Keratinocyte (primary cell): Measurements from ENCODE around the gene CCDC15. TPM values are rescaled to one million over a fixed set of nuclear protein-coding genes. Genes with fewer than 3 reads are reported as not detected.
"Not testable (repeated sequence)": the region's sequence is repeated elsewhere in the genome, so short reads cannot be mapped to it uniquely, and the experiment has no call there.

ENCODE experiments used
- DNase-seq: peaks from one replicate; pipeline ENCODE4 v3.0.0-alpha.2; 2011; ENCODE audit warnings: low read depth, missing footprints, low spot score
- FAIRE-seq: peaks from 2 replicates; lab custom pipeline; 2011; peaks lifted over from hg19 to GRCh38; lab: Jason Lieb, UNC
- H2AFZ ChIP-seq: 2 replicates; pipeline ENCODE4 v1.6.0; 2012; ENCODE audit warnings: low read length, control low read depth, inconsistent platforms; ENCODE audit not compliant: control insufficient read depth
- H3K27ac ChIP-seq: 2 replicates; pipeline ENCODE4 v1.5.1; 2011; ENCODE audit warnings: low read length; ENCODE audit not compliant: control insufficient read depth, insufficient read depth
- H3K27me3 ChIP-seq: 3 replicates; pipeline ENCODE4 v1.6.0; 2011; ENCODE audit warnings: low read length; ENCODE audit not compliant: control insufficient read depth, insufficient read depth; ENCODE audit errors: extremely low read depth
- H3K36me3 ChIP-seq, 2 experiments: 2 replicates in 1 of 2; 3 replicates in 1 of 2; pipeline ENCODE4 v1.5.1; 2011; ENCODE audit warnings: low read length in 2 of 2, mild to moderate bottlenecking in 1 of 2; ENCODE audit not compliant: control insufficient read depth in 2 of 2, insufficient read depth in 2 of 2; ENCODE audit errors: extremely low read depth in 1 of 2
- H3K4me1 ChIP-seq: 3 replicates; pipeline ENCODE4 v1.5.1; 2011; ENCODE audit warnings: low read length; ENCODE audit not compliant: control insufficient read depth, insufficient read depth; ENCODE audit errors: extremely low read depth
- H3K4me2 ChIP-seq: 3 replicates; pipeline ENCODE4 v1.6.0; 2011; ENCODE audit warnings: low read depth, low read length; ENCODE audit not compliant: control insufficient read depth, insufficient read depth; ENCODE audit errors: extremely low read depth
- H3K4me3 ChIP-seq, 3 experiments: fragments of 200-600 bp in 1 of 3; sonication (generic) in 1 of 3; 2 replicates in 2 of 3; 3 replicates in 1 of 3; pipeline ENCODE4 v1.5.1; 2011 to 2016; ENCODE audit warnings: low read length in 3 of 3, mild to moderate bottlenecking in 3 of 3, control low read depth in 2 of 3, inconsistent platforms in 1 of 3, low read depth in 1 of 3, mixed read lengths in 1 of 3, mixed run types in 1 of 3, moderate library complexity in 1 of 3; ENCODE audit not compliant: control insufficient read depth in 2 of 3, insufficient read depth in 2 of 3; ENCODE audit errors: extremely low read depth in 1 of 3
- H3K79me2 ChIP-seq: 2 replicates; pipeline ENCODE4 v1.6.0; 2012; ENCODE audit warnings: low read length; ENCODE audit not compliant: control insufficient read depth, insufficient read depth
- H3K9ac ChIP-seq: 3 replicates; pipeline ENCODE4 v1.6.0; 2011; ENCODE audit warnings: low read length; ENCODE audit not compliant: control insufficient read depth, insufficient read depth; ENCODE audit errors: extremely low read depth
- H3K9me1 ChIP-seq: 3 replicates; pipeline ENCODE4 v1.6.0; 2011; ENCODE audit warnings: low read length; ENCODE audit not compliant: control insufficient read depth, insufficient read depth; ENCODE audit errors: extremely low read depth
- H3K9me3 ChIP-seq: 2 replicates; pipeline ENCODE4 v1.5.1; 2012; ENCODE audit warnings: low read depth, low read length; ENCODE audit not compliant: control insufficient read depth
- H4K20me1 ChIP-seq: 3 replicates; pipeline ENCODE4 v1.6.0; 2011; ENCODE audit warnings: low read length; ENCODE audit not compliant: control insufficient read depth, insufficient read depth; ENCODE audit errors: extremely low read depth
- EZH2 ChIP-seq: IDR thresholded peaks from one replicate; pipeline ENCODE4 v1.6.1; 2012; ENCODE audit warnings: inconsistent platforms, mild to moderate bottlenecking, low read length, moderate library complexity
- dilution Hi-C: fragments of 300-500 bp; cut with MboI; formaldehyde crosslinking; loops from one replicate; pipeline ENCODE4 v1.7.0; 2020; ENCODE audit warnings: low sequenced_read_pairs; ENCODE audit not compliant: extremely low pct_ligation_motif_present
- polyA plus RNA-seq, 5 experiments: library from polyadenylated mRNA; depleted of rRNA in 3 of 5; stranded (reverse) in 3 of 5; stranded (forward) in 1 of 5; unstranded in 1 of 5; fragments of >200 nt; gene quantifications; 1 replicate in 1 of 5; 2 replicates in 3 of 5; 3 replicates in 1 of 5; pipeline versions ENCODE4 v1.2.1 to v1.2.3, GENCODE V29; 2011 to 2012; ENCODE audit warnings: missing spikeins in 2 of 5, low read depth in 1 of 5, low replicate concordance in 1 of 5
- TF ChIP-seq, protein P1 (sequence below), 3 experiments: IDR thresholded peaks in 1 of 3; conservative IDR thresholded peaks in 1 of 3; optimal IDR thresholded peaks in 1 of 3; 2 replicates in 2 of 3; 3 replicates in 1 of 3; pipeline versions ENCODE3 to v1.5.1; 2011; ENCODE audit warnings: low read length in 3 of 3, mild to moderate bottlenecking in 3 of 3, moderate library complexity in 2 of 3, control low read depth in 1 of 3, inconsistent platforms in 1 of 3; ENCODE audit not compliant: insufficient read depth in 2 of 3; ENCODE audit errors: extremely low read depth in 1 of 3

Gene CCDC15
- polyA plus RNA-seq, 1 donor (not counting 4 experiments of a cell fraction or from before 2014, with no cell fraction given) = 2.0 TPM

DNA sequence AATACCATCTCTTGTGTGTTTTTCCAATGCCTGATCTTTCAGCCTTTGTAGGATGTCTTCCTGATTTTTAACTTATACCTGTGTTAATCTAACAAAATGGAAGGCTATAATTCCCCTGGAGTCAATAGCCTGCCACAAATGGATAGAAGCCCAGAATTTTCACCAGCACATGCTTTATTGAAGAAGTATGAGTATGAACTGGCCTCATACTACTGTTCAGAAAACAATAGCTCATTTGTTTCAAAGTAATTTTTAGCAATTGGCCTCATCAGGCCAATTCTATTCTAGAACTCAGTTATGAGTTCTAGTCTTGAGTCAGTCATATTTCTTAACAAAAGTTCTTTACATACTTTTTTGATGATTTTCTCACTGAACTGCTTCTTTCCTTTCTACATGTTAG is 68.5 kb downstream of the CCDC15 start:
- Histone ChIP-seq H3K79me2 (no peaks in the 10 kb centered on the region), H3K4me2 (no peak overlapping the region), H3K9me1 (no peaks in the 10 kb centered on the region), H4K20me1 (no peaks in the 10 kb centered on the region), H3K9me3 (no peaks in the 10 kb centered on the region), H3K36me3 (no peaks in the 10 kb centered on the region), H3K27ac (no peak overlapping the region), H3K27me3 (no peaks in the 10 kb centered on the region), H3K4me1 (no peaks in the 10 kb centered on the region), H3K9ac (no peak overlapping the region), H3K4me3 (no peak overlapping the region), H2AFZ (peak overlapping the region; percentile 56)
- FAIRE-seq (no peak), DNase-seq (no peak)
- dilution Hi-C loops = no loop called here
- no peak for TF ChIP-seq EZH2
- TF ChIP-seq, protein P1, sequence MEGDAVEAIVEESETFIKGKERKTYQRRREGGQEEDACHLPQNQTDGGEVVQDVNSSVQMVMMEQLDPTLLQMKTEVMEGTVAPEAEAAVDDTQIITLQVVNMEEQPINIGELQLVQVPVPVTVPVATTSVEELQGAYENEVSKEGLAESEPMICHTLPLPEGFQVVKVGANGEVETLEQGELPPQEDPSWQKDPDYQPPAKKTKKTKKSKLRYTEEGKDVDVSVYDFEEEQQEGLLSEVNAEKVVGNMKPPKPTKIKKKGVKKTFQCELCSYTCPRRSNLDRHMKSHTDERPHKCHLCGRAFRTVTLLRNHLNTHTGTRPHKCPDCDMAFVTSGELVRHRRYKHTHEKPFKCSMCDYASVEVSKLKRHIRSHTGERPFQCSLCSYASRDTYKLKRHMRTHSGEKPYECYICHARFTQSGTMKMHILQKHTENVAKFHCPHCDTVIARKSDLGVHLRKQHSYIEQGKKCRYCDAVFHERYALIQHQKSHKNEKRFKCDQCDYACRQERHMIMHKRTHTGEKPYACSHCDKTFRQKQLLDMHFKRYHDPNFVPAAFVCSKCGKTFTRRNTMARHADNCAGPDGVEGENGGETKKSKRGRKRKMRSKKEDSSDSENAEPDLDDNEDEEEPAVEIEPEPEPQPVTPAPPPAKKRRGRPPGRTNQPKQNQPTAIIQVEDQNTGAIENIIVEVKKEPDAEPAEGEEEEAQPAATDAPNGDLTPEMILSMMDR (optimal IDR thresholded peaks at IDR 0.05 in 1 of 3, IDR thresholded peaks at IDR 0.05 in 1 of 3, conservative IDR thresholded peaks at IDR 0.05 in 1 of 3; ENCODE audit: extremely low read depth in 1 of 3, insufficient read depth in 2 of 3, low read length in 3 of 3) = no peak

DNA sequence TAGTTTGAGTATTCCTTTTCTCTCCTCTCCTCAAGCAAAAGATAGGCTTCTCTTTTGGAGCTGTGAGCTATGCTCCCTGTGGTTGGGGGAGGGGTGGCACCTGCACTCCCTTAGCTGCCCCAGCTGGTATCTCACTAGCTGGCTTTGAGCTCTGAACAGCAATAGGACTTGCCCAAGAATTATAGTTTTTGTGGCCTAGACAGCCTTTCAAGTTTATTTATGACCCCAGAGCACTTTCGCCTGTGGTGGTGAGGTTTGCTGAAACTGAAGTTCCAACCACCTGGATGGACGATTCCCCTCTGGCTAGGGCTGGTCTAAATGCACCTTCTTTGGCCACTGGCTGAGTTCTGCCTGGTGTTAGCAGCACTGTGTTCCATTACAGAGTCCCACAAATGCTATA is 72.0 kb downstream of the CCDC15 start:
- H3K36me3 ChIP-seq = no peaks in the 10 kb centered on the region
- H4K20me1 ChIP-seq = no peaks in the 10 kb centered on the region
- H3K27me3 ChIP-seq = no peaks in the 10 kb centered on the region
- peaks cover 9% of the 10 kb centered on the region for H3K4me1 ChIP-seq
- H2AFZ ChIP-seq = no peak overlapping the region
- H3K4me2 ChIP-seq = no peak overlapping the region
- H3K9me3 ChIP-seq = peaks cover 2% of the 10 kb centered on the region
- H3K79me2 ChIP-seq = no peaks in the 10 kb centered on the region
- DNase-seq = no peak
- dilution Hi-C loops = no loop called here
- no peak overlapping the region for H3K9ac ChIP-seq
- H3K4me3 ChIP-seq = no peak overlapping the region
- no peak for FAIRE-seq
- H3K9me1 ChIP-seq = no peaks in the 10 kb centered on the region
- TF ChIP-seq EZH2 = no peak
- TF ChIP-seq, protein P1 (optimal IDR thresholded peaks at IDR 0.05 in 1 of 3, IDR thresholded peaks at IDR 0.05 in 1 of 3, conservative IDR thresholded peaks at IDR 0.05 in 1 of 3; ENCODE audit: extremely low read depth in 1 of 3, insufficient read depth in 2 of 3, low read length in 3 of 3) = no peak
- H3K27ac ChIP-seq = no peak overlapping the region

DNA sequence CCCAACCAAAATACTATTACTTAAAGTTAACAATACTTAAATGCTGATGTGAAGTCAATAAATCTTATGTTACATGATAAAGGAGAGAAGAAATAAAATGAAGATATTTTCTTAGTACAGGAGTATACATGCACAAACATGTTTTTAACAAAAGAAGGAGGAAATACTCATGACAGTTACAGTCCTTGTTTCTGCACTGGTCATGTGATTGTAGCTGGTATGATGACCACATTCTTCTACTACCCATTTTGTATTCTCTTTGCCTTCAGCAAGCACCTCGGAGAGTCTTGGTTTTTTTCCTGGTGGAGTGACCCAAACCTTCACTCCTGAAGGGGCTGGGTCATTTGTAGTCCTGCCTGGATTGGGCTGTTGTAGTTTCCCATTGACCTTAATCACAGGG is 75.4 kb downstream of the CCDC15 start:
- H4K20me1 ChIP-seq, dilution Hi-C loops, H3K9ac ChIP-seq, DNase-seq, H3K9me1 ChIP-seq, H3K4me3 ChIP-seq, FAIRE-seq, H3K36me3 ChIP-seq, H3K27me3 ChIP-seq, H3K4me1 ChIP-seq, H3K79me2 ChIP-seq, H3K9me3 ChIP-seq: not testable (repeated sequence)
- peak overlapping the region; percentile 30 for H2AFZ ChIP-seq
- H3K4me2 ChIP-seq = peak overlapping the region; percentile 16
- peak overlapping the region; percentile 20 for H3K27ac ChIP-seq
